Measurements from ENCODE around the gene GRAP.

The GRAP gene

GRCh38 chr17:18997650-18998196 is 49.0 kb downstream of the GRAP start:
- TF ChIP-seq CTCF (IDR thresholded peaks at IDR 0.05; ENCODE audit: low read depth, low read length, missing control alignments): no peak
- H3K4me3 ChIP-seq (ENCODE audit: low read depth, low read length): no peak overlapping the region
- no peak for DNase-seq (ENCODE audit: low read depth)

- TF ChIP-seq CTCF (IDR thresholded peaks at IDR 0.05; ENCODE audit: low read depth, low read length, missing control alignments): no peak
- no peak for DNase-seq (ENCODE audit: low read depth)
- H3K4me3 ChIP-seq (ENCODE audit: low read depth, low read length): no peak overlapping the region
Observed at GRCh38 chr17:18996458-18996857, 50.3 kb downstream of the GRAP start.

- TF ChIP-seq CTCF (IDR thresholded peaks at IDR 0.05; ENCODE audit: low read depth, low read length, missing control alignments): no peak
- DNase-seq (ENCODE audit: low read depth): no peak
- H3K4me3 ChIP-seq (ENCODE audit: low read depth, low read length): no peak overlapping the region
Observed at GRCh38 chr17:18995220-18995619, 51.5 kb downstream of the GRAP start.

- no peak for DNase-seq (ENCODE audit: low read depth)
- no peak overlapping the region for H3K4me3 ChIP-seq (ENCODE audit: low read depth, low read length)
- TF ChIP-seq CTCF (IDR thresholded peaks at IDR 0.05; ENCODE audit: low read depth, low read length, missing control alignments): no peak
Observed at GRCh38 chr17:18994631-18995030, 52.1 kb downstream of the GRAP start.

GRCh38 chr17:18993905-18994526 is 52.7 kb downstream of the GRAP start:
- TF ChIP-seq CTCF (IDR thresholded peaks at IDR 0.05; ENCODE audit: low read depth, low read length, missing control alignments): no peak
- DNase-seq (ENCODE audit: low read depth): no peak
- H3K4me3 ChIP-seq (ENCODE audit: low read depth, low read length): no peak overlapping the region

GRCh38 chr17:18992454-18993130 is 54.2 kb downstream of the GRAP start:
- H3K4me3 ChIP-seq (ENCODE audit: low read depth, low read length): no peak overlapping the region
- peak; percentile 38 for DNase-seq (ENCODE audit: low read depth)
- TF ChIP-seq CTCF (IDR thresholded peaks at IDR 0.05; ENCODE audit: low read depth, low read length, missing control alignments): no peak
